Smooth muscle cell (in vitro differentiated cells): ENCODE results near the gene RGS8. TPM values are rescaled to one million over a fixed set of nuclear protein-coding genes. Genes with fewer than 3 reads are reported as not detected.

Source experiments
- DNase-seq: peaks from one replicate; lab custom pipeline; 2025; ENCODE audit not compliant: unreplicated experiment; lab: John Stamatoyannopoulos, UW
- H2AFZ ChIP-seq: fragments of 200-600 bp; sonication (generic); 2 replicates; pipeline ENCODE4 v1.6.0; 2016; ENCODE audit warnings: antibody characterized with exemption, low read depth, mild to moderate bottlenecking
- H3F3A ChIP-seq: fragments of 200-600 bp; sonication (generic); 2 replicates; pipeline ENCODE4 v1.6.0; 2017; ENCODE audit warnings: antibody characterized with exemption, low read depth
- H3K27ac ChIP-seq: fragments of 200-600 bp; sonication (generic); 2 replicates; pipeline ENCODE4 v1.5.1; 2016; ENCODE audit warnings: low read depth, mild to moderate bottlenecking
- H3K27me3 ChIP-seq: fragments of 200-600 bp; sonication (generic); 2 replicates; pipeline ENCODE4 v1.6.1; 2016; ENCODE audit warnings: low read depth, mild to moderate bottlenecking
- H3K36me3 ChIP-seq: fragments of 200-600 bp; sonication (generic); 2 replicates; pipeline ENCODE4 v1.5.1; 2016; ENCODE audit warnings: low read depth
- H3K4me1 ChIP-seq: fragments of 200-600 bp; sonication (generic); 2 replicates; pipeline ENCODE4 v1.5.1; 2016; ENCODE audit warnings: low read depth
- H3K4me2 ChIP-seq: fragments of 200-600 bp; sonication (generic); 2 replicates; pipeline ENCODE4 v1.6.0; 2016; ENCODE audit warnings: mild to moderate bottlenecking
- H3K4me3 ChIP-seq: fragments of 200-600 bp; sonication (generic); 2 replicates; pipeline ENCODE4 v1.5.1; 2016; ENCODE audit warnings: mild to moderate bottlenecking
- H3K79me2 ChIP-seq: fragments of 200-600 bp; sonication (generic); 2 replicates; pipeline ENCODE4 v1.6.0; 2016; ENCODE audit warnings: low read depth, mild to moderate bottlenecking
- H3K9ac ChIP-seq: fragments of 200-600 bp; sonication (generic); 2 replicates; pipeline ENCODE4 v1.6.0; 2016; ENCODE audit warnings: low read depth
- H3K9me3 ChIP-seq: fragments of 200-600 bp; sonication (generic); replicated peaks from 2 replicates; pipeline ENCODE4 v1.5.1; 2016; ENCODE audit warnings: low read depth
- H4K20me1 ChIP-seq: fragments of 200-600 bp; sonication (generic); 2 replicates; pipeline ENCODE4 v1.6.0; 2016; ENCODE audit warnings: low read depth
- WGBS: methylation state at CpG from one replicate; pipeline ENCODE4 v1.1.7; 2016; ENCODE audit warnings: low lambda C conversion rate; 5-methylcytosine and 5-hydroxymethylcytosine counted together
- polyA plus RNA-seq: library from polyadenylated mRNA; unstranded; fragments of >200 nt; fragmentation: Nextera tagmentation; extraction: Ambion mirVana; gene quantifications from 2 replicates; pipeline ENCODE4 v1.2.1, GENCODE V29; 2016
- total RNA-seq: library from RNA; depleted of rRNA; stranded (reverse); fragments of >200 nt; gene quantifications from 2 replicates; pipeline ENCODE4 v1.2.3, GENCODE V29; 2014
- TF ChIP-seq, protein P1 (sequence below): fragments of 200-600 bp; sonication (generic); IDR thresholded peaks from 2 replicates; pipeline ENCODE4 v1.5.1; 2017; ENCODE audit warnings: borderline replicate concordance, mild to moderate bottlenecking, antibody characterized with exemption; ENCODE audit not compliant: insufficient read depth, poor library complexity, severe bottlenecking

Gene RGS8
- total and polyA plus RNA-seq, 2 experiments from 2014 or later, result not detected

DNA sequence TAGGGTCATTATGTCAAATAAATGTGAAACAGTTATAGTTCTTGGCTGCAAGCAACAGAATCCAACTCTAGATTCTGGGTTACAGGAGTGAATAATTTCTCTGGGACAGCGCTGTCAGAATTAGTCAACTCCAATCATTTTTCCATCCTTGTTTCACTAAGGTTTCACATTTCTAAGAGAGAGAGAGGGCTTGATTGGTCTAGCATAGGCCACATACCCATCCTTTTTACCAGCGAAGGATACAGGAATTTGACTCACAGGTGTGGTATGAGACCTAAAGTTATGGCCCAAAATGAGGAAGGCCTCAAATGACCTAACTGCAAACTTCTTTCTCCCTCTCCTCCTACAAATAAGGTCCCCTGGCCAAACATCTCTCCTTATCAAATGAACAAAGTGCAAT, 25.5 kb upstream of the RGS8 start:
- H3K9me3 ChIP-seq, result no peaks in the 10 kb centered on the region
- no peaks in the 10 kb centered on the region for H3K79me2 ChIP-seq
- TF ChIP-seq, protein P1, sequence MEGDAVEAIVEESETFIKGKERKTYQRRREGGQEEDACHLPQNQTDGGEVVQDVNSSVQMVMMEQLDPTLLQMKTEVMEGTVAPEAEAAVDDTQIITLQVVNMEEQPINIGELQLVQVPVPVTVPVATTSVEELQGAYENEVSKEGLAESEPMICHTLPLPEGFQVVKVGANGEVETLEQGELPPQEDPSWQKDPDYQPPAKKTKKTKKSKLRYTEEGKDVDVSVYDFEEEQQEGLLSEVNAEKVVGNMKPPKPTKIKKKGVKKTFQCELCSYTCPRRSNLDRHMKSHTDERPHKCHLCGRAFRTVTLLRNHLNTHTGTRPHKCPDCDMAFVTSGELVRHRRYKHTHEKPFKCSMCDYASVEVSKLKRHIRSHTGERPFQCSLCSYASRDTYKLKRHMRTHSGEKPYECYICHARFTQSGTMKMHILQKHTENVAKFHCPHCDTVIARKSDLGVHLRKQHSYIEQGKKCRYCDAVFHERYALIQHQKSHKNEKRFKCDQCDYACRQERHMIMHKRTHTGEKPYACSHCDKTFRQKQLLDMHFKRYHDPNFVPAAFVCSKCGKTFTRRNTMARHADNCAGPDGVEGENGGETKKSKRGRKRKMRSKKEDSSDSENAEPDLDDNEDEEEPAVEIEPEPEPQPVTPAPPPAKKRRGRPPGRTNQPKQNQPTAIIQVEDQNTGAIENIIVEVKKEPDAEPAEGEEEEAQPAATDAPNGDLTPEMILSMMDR, result no peak
- no peak overlapping the region for H3K27ac ChIP-seq
- H4K20me1 ChIP-seq, result no peaks in the 10 kb centered on the region
- no peaks in the 10 kb centered on the region for H3K4me1 ChIP-seq
- no peaks in the 10 kb centered on the region for H3F3A ChIP-seq
- no peak overlapping the region for H3K4me3 ChIP-seq
- no peak overlapping the region for H3K9ac ChIP-seq
- DNase-seq, result no peak
- H3K4me2 ChIP-seq, result no peak overlapping the region
- H2AFZ ChIP-seq, result no peak overlapping the region
- H3K27me3 ChIP-seq, result no peaks in the 10 kb centered on the region
- 90% methylated on average over 2 of the region's 2 CpGs for WGBS
- no peaks in the 10 kb centered on the region for H3K36me3 ChIP-seq

DNA sequence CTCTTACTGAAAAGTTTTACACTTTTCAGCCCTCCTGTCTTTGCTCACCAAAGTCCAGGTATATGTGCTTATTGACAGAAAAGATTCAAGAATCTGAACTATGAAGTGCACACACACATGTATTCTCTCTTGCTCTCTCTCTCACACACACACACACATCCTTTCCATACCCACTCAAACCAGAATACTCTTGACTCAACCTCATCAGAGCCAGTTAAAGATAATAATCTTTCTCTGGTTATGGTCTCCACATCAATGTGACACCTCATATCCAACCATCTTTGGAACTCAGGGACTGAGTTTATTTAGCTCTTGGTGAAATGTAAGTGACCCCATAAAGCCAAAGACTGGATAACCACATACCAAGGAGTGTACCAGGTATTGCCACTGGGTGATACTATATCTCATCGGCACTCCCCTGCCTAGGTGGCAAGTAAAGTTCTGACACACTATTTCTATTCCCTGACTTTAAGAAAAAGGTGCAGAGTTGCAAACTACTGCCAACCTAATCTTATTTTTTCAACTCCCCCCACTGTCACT, 24.9 kb upstream of the RGS8 start:
- WGBS, result 92% methylated on average over 1 of the region's 1 CpG
- no peak for DNase-seq
- H3K4me2 ChIP-seq, result no peak overlapping the region
- H3K4me1 ChIP-seq, result no peaks in the 10 kb centered on the region
- H3K9me3 ChIP-seq, result no peaks in the 10 kb centered on the region
- H3K4me3 ChIP-seq, result no peak overlapping the region
- H3F3A ChIP-seq, result no peaks in the 10 kb centered on the region
- no peak overlapping the region for H3K9ac ChIP-seq
- no peaks in the 10 kb centered on the region for H4K20me1 ChIP-seq
- H2AFZ ChIP-seq, result no peak overlapping the region
- no peak overlapping the region for H3K27ac ChIP-seq
- H3K27me3 ChIP-seq, result no peaks in the 10 kb centered on the region
- H3K36me3 ChIP-seq, result no peaks in the 10 kb centered on the region
- TF ChIP-seq, protein P1, result no peak
- no peaks in the 10 kb centered on the region for H3K79me2 ChIP-seq

DNA sequence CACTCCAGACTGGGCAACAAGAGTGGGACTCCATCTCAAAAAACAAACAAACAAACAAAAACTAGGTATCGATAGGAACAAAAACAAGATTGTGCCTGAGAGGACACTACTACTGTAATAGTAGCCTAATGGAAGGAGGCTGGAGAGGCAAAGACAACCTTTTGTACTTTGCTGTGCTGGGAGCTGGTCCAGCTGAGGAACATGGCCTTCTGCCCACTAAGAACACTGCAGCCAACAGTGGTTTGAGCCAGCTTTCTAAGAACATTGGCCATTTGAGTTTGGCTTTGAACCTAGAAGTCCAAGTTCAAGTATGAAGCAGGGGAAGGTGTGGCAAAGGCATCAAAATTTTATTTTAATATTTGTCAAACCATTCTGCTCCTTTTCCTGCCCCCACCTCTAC, 22.7 kb upstream of the RGS8 start:
- Histone ChIP-seq H3K4me1 (peaks cover 5% of the 10 kb centered on the region), H3K36me3 (no peaks in the 10 kb centered on the region), H4K20me1 (no peaks in the 10 kb centered on the region), H2AFZ (no peak overlapping the region), H3F3A (no peaks in the 10 kb centered on the region), H3K4me3 (no peak overlapping the region), H3K27me3 (no peaks in the 10 kb centered on the region), H3K9me3 (no peaks in the 10 kb centered on the region), H3K79me2 (no peaks in the 10 kb centered on the region), H3K4me2 (no peak overlapping the region), H3K27ac (no peak overlapping the region), H3K9ac (no peak overlapping the region)
- no peak for DNase-seq
- TF ChIP-seq, protein P1, result no peak
- WGBS, result 100% methylated on average over 1 of the region's 1 CpG

DNA sequence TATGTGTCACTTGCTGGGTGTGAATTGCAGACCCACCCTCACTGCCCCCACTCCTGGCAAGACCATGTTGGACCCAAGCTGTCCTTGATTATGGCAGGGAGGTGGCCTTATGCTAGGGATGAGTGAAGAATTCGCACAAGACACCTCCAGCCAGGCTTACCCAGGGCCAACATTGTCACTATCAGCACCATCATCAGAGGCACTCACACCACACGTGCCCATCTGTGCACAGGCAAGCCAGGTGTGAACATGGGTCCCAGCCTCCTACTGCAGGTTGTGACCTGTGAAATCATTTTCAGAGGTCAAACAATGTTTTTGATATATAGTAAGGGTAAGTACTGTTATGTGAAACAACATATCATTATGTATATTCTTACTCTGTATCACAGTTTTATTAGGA, 20.3 kb upstream of the RGS8 start:
- Histone ChIP-seq H3F3A (no peaks in the 10 kb centered on the region), H3K9ac (no peak overlapping the region), H3K79me2 (no peaks in the 10 kb centered on the region), H4K20me1 (no peaks in the 10 kb centered on the region), H3K9me3 (no peaks in the 10 kb centered on the region), H3K4me2 (no peak overlapping the region), H3K4me3 (no peak overlapping the region), H3K27me3 (no peaks in the 10 kb centered on the region), H3K4me1 (peaks cover 13% of the 10 kb centered on the region), H3K27ac (no peak overlapping the region), H3K36me3 (no peaks in the 10 kb centered on the region), H2AFZ (no peak overlapping the region)
- no peak for DNase-seq
- TF ChIP-seq, protein P1, result no peak
- 96% methylated on average over 2 of the region's 2 CpGs for WGBS
